Loucy (cell line): ENCODE measurements around the gene ST6GALNAC4.

Experiments used
- H2AFZ ChIP-seq: fragments of 200-600 bp; sonication (generic); 2 replicates; pipeline ENCODE4 v1.6.0; 2016; ENCODE audit warnings: antibody characterized with exemption, mild to moderate bottlenecking, low read length, moderate library complexity
- H3F3A ChIP-seq: fragments of 200-600 bp; 2 replicates; pipeline ENCODE4 v1.6.0; 2016; ENCODE audit warnings: antibody characterized with exemption, low read depth, mild to moderate bottlenecking
- H3K27me3 ChIP-seq: fragments of 200-600 bp; sonication (generic); 2 replicates; pipeline ENCODE4 v1.6.1; 2014; ENCODE audit warnings: low read length, mild to moderate bottlenecking; ENCODE audit not compliant: insufficient read depth, poor library complexity, severe bottlenecking
- H3K36me3 ChIP-seq: fragments of 200-600 bp; sonication (generic); 2 replicates; pipeline ENCODE4 v1.6.1; 2016; ENCODE audit warnings: low read length; ENCODE audit not compliant: insufficient read depth
- H3K4me1 ChIP-seq: fragments of 200-600 bp; sonication (generic); 2 replicates; pipeline ENCODE4 v1.5.1; 2014; ENCODE audit warnings: low read length, mild to moderate bottlenecking; ENCODE audit not compliant: insufficient read depth, poor library complexity, severe bottlenecking
- H3K4me2 ChIP-seq: fragments of 200-600 bp; sonication (generic); 2 replicates; pipeline ENCODE4 v1.6.0; 2014; ENCODE audit warnings: antibody characterized with exemption, low read length, low read depth, mild to moderate bottlenecking; ENCODE audit not compliant: poor library complexity, severe bottlenecking
- H3K4me3 ChIP-seq: fragments of 200-600 bp; sonication (generic); 2 replicates; pipeline ENCODE4 v1.5.1; 2014; ENCODE audit warnings: low read length, mild to moderate bottlenecking, mixed read lengths; ENCODE audit not compliant: poor library complexity, severe bottlenecking
- H3K79me2 ChIP-seq: fragments of 200-600 bp; sonication (generic); 2 replicates; pipeline ENCODE4 v1.6.1; 2014; ENCODE audit warnings: low read length; ENCODE audit not compliant: insufficient read depth
- H3K9ac ChIP-seq: fragments of 200-600 bp; sonication (generic); 2 replicates; pipeline ENCODE4 v1.6.0; 2014; ENCODE audit warnings: mild to moderate bottlenecking, low read depth, low read length, moderate library complexity; ENCODE audit not compliant: poor library complexity, severe bottlenecking
- H3K9me2 ChIP-seq: fragments of 200-600 bp; sonication (generic); replicated peaks from 2 replicates; pipeline ENCODE4 v1.6.1; 2016; ENCODE audit warnings: low read depth, low read length, mixed read lengths
- H3K9me3 ChIP-seq: fragments of 200-600 bp; sonication (generic); 2 replicates; pipeline ENCODE4 v1.6.1; 2014; ENCODE audit warnings: mild to moderate bottlenecking, antibody characterized with exemption, low read length, low read depth; ENCODE audit not compliant: insufficient read depth
- H4K20me1 ChIP-seq: fragments of 200-600 bp; sonication (generic); 2 replicates; pipeline ENCODE4 v1.6.0; 2014; ENCODE audit warnings: antibody characterized with exemption, low read length, mild to moderate bottlenecking; ENCODE audit not compliant: insufficient read depth, poor library complexity, severe bottlenecking
- EZH2phosphoT487 ChIP-seq: fragments of 200-600 bp; IDR thresholded peaks from 2 replicates; pipeline ENCODE4 v1.6.1; 2018; ENCODE audit warnings: antibody characterized with exemption, mild to moderate bottlenecking, moderate library complexity, borderline replicate concordance
- TF ChIP-seq, protein P1 (sequence below): fragments of 200-600 bp; sonication (generic); conservative IDR thresholded peaks from 2 replicates; pipeline ENCODE4 v1.5.1; 2014; ENCODE audit warnings: mild to moderate bottlenecking, antibody characterized with exemption, low read length

The ST6GALNAC4 gene

GRCh38 chr9:127915801-127916719 is 781 bp downstream of the ST6GALNAC4 start:
- H3F3A ChIP-seq: no peaks in the 10 kb centered on the region
- H3K9me2 ChIP-seq: no peaks in the 10 kb centered on the region
- peak overlapping the region; percentile 73 for H3K9ac ChIP-seq
- peak overlapping the region; percentile 86 for H3K4me2 ChIP-seq
- no peaks in the 10 kb centered on the region for H3K79me2 ChIP-seq
- no peaks in the 10 kb centered on the region for H3K27me3 ChIP-seq
- H4K20me1 ChIP-seq: no peaks in the 10 kb centered on the region
- TF ChIP-seq, protein P1, sequence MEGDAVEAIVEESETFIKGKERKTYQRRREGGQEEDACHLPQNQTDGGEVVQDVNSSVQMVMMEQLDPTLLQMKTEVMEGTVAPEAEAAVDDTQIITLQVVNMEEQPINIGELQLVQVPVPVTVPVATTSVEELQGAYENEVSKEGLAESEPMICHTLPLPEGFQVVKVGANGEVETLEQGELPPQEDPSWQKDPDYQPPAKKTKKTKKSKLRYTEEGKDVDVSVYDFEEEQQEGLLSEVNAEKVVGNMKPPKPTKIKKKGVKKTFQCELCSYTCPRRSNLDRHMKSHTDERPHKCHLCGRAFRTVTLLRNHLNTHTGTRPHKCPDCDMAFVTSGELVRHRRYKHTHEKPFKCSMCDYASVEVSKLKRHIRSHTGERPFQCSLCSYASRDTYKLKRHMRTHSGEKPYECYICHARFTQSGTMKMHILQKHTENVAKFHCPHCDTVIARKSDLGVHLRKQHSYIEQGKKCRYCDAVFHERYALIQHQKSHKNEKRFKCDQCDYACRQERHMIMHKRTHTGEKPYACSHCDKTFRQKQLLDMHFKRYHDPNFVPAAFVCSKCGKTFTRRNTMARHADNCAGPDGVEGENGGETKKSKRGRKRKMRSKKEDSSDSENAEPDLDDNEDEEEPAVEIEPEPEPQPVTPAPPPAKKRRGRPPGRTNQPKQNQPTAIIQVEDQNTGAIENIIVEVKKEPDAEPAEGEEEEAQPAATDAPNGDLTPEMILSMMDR: no peak
- TF ChIP-seq EZH2phosphoT487: no peak
- H3K4me1 ChIP-seq: peaks cover 31% of the 10 kb centered on the region
- H3K36me3 ChIP-seq: no peaks in the 10 kb centered on the region
- no peaks in the 10 kb centered on the region for H3K9me3 ChIP-seq
- peak overlapping the region; percentile 89 for H2AFZ ChIP-seq
- peak overlapping the region; percentile 80 for H3K4me3 ChIP-seq

- H3K27me3 ChIP-seq: no peaks in the 10 kb centered on the region
- no peaks in the 10 kb centered on the region for H3F3A ChIP-seq
- TF ChIP-seq, protein P1: no peak
- no peak for TF ChIP-seq EZH2phosphoT487
- H3K4me3 ChIP-seq: no peak overlapping the region
- H3K4me2 ChIP-seq: no peak overlapping the region
- no peaks in the 10 kb centered on the region for H3K9me2 ChIP-seq
- no peak overlapping the region for H2AFZ ChIP-seq
- no peaks in the 10 kb centered on the region for H3K36me3 ChIP-seq
- no peaks in the 10 kb centered on the region for H4K20me1 ChIP-seq
- H3K79me2 ChIP-seq: no peaks in the 10 kb centered on the region
- no peaks in the 10 kb centered on the region for H3K9me3 ChIP-seq
- peaks cover 31% of the 10 kb centered on the region for H3K4me1 ChIP-seq
- peak overlapping the region; percentile 29 for H3K9ac ChIP-seq
Observed at GRCh38 chr9:127915325-127915752, 1.5 kb downstream of the ST6GALNAC4 start.

DNA sequence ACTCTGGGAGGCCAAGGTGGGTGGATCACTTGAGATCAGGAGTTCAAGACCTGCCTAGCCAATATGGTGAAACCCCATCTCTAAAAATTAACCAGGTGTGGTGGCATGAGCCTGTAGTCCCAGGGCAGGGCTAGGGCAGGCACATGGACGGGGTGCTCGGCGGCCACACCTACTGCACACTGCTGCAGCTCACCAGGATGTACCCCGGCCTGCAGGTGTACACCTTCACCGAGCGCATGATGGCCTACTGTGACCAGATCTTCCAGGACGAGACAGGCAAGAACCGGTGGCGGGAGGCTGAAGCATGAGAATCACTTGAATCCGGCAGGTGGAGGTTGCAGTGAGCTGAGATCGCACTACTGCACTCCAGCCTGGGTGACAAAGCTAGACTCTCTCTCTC is 3.2 kb downstream of the ST6GALNAC4 start:
- no peaks in the 10 kb centered on the region for H4K20me1 ChIP-seq
- no peak overlapping the region for H2AFZ ChIP-seq
- no peaks in the 10 kb centered on the region for H3K9me2 ChIP-seq
- no peak for TF ChIP-seq EZH2phosphoT487
- TF ChIP-seq, protein P1: no peak
- H3K9ac ChIP-seq: no peak overlapping the region
- no peaks in the 10 kb centered on the region for H3K79me2 ChIP-seq
- H3K27me3 ChIP-seq: no peaks in the 10 kb centered on the region
- no peaks in the 10 kb centered on the region for H3F3A ChIP-seq
- no peaks in the 10 kb centered on the region for H3K36me3 ChIP-seq
- no peak overlapping the region for H3K4me3 ChIP-seq
- no peaks in the 10 kb centered on the region for H3K9me3 ChIP-seq
- no peak overlapping the region for H3K4me2 ChIP-seq
- peaks cover 31% of the 10 kb centered on the region for H3K4me1 ChIP-seq
